Left lung (tissue), 10 donors: ENCODE measurements around the gene TMEM266. TPM values are rescaled to one million over a fixed set of nuclear protein-coding genes. Genes with fewer than 3 reads are reported as not detected.

Experiments
- ATAC-seq: fragments of 200-7000 bp; cut with Tn5 transposase; one replicate; pipeline ENCODE4 v1.9.1; 2020; ENCODE audit warnings: moderate library complexity
- DNase-seq, 4 donors: peaks; one replicate each; pipeline ENCODE4 v3.0.0-alpha.2; 2013 to 2020
- H3K27ac ChIP-seq, 2 donors: fragments of 200-600 bp; sonication (generic) in 1 of 2; one replicate each; pipeline versions ENCODE4 v1.5.0 to v1.8.0; 2020 to 2021
- H3K27me3 ChIP-seq, 2 donors: fragments of 200-600 bp; sonication (generic) in 1 of 2; one replicate each; pipeline versions ENCODE4 v1.5.0 to v1.8.0; 2020 to 2021
- H3K36me3 ChIP-seq, 2 donors: fragments of 200-600 bp; sonication (generic) in 1 of 2; one replicate each; pipeline versions ENCODE4 v1.5.0 to v1.8.0; 2020 to 2021
- H3K4me1 ChIP-seq, 2 donors: fragments of 200-600 bp; one replicate each; pipeline ENCODE4 v1.8.0; 2021
- H3K4me3 ChIP-seq, 2 donors: fragments of 200-600 bp; sonication (generic) in 1 of 2; one replicate each; pipeline versions ENCODE4 v1.5.0 to v1.8.0; 2020 to 2021; ENCODE audit warnings: mild to moderate bottlenecking in 1 of 2
- H3K9me3 ChIP-seq, 2 donors: fragments of 200-600 bp; sonication (generic) in 1 of 2; one replicate each; pipeline versions ENCODE4 v1.5.0 to v1.8.0; 2020 to 2021
- intact Hi-C, 2 donors: fragments of 100-400 bp; cut with DNase I; formaldehyde crosslinking; loops; one replicate each; pipeline versions ENCODE4 v1.11.2 to v1.14.2; 2022
- polyA plus RNA-seq, 6 donors: library from polyadenylated mRNA; unstranded; fragments of 120-200 nt; gene quantifications; one replicate each; pipeline ENCODE4 v1.2.1, GENCODE V29; 2013; ENCODE audit not compliant: insufficient read length in 6 of 6
- total RNA-seq, 2 donors: library from RNA; stranded (reverse); fragmentation: NEBNext Ultra II Directional; extraction: Animal tissue kit (Norgen Biotek cat#: 25700); gene quantifications; one replicate each; pipeline ENCODE4 v1.2.1, GENCODE V29; 2021
- TF ChIP-seq, protein P1 (sequence below), 2 donors: fragments of 200-600 bp; sonication (generic) in 1 of 2; IDR thresholded peaks; one replicate each; pipeline versions ENCODE4 v1.5.0 to v1.8.0; 2021; ENCODE audit warnings: antibody characterized with exemption in 2 of 2
- donor health status: DM: no; HTN: yes; CAD: no.
- donor health status: DM: no; HTN: no; CAD: no.

TMEM266 gene
- total and polyA plus RNA-seq, 8 donors, result 1.1 to 2.9 (median 2.3) TPM

DNA sequence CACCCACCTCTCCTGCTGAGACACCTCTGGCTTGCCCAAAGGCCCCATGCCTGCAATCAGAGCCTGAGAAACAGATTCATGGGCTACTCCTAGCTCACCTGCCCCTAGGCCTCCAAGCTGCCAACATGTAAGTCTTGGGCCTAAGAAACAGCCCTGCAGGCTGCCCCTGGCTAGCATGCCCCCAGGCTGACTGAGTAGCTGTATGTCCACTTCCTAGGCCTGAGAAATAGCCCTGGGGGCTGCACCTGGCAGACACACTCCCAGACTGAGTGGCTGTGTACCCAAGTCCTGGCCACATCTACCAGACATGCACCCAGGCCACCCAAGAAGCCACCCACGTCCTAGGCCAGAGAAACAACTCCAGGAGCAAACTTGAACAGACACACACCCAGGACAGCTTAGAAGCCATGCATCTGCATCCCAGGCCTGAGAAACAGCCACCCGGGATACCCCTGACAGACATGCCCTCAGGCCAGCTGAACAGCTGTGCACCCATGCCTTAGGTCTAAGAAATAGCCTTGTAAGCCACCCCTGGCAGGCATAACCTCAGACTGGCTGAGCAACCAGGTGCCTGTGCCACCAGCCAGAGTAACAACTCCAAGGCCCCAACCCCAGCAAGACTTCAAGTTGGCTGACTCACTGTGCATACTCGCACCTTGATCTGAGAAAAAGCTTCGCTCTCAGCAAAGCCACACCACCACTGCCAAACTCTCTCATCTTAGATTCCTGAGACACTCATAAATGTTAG, 35.6 kb upstream of the TMEM266 start:
- Histone ChIP-seq H3K4me1 (no peaks in the 10 kb centered on the region), H3K27me3 (peaks cover 0 to 2% of the 10 kb centered on the region in 2 donors), H3K4me3 (no peak overlapping the region), H3K36me3 (no peaks in the 10 kb centered on the region), H3K27ac (no peak overlapping the region), H3K9me3 (peaks cover 0 to 17% of the 10 kb centered on the region in 2 donors)
- DNase-seq, result no peak
- no peak for ATAC-seq
- TF ChIP-seq, protein P1, sequence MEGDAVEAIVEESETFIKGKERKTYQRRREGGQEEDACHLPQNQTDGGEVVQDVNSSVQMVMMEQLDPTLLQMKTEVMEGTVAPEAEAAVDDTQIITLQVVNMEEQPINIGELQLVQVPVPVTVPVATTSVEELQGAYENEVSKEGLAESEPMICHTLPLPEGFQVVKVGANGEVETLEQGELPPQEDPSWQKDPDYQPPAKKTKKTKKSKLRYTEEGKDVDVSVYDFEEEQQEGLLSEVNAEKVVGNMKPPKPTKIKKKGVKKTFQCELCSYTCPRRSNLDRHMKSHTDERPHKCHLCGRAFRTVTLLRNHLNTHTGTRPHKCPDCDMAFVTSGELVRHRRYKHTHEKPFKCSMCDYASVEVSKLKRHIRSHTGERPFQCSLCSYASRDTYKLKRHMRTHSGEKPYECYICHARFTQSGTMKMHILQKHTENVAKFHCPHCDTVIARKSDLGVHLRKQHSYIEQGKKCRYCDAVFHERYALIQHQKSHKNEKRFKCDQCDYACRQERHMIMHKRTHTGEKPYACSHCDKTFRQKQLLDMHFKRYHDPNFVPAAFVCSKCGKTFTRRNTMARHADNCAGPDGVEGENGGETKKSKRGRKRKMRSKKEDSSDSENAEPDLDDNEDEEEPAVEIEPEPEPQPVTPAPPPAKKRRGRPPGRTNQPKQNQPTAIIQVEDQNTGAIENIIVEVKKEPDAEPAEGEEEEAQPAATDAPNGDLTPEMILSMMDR (IDR thresholded peaks at IDR 0.05), result no peak
- intact Hi-C loops, result no loop called here

DNA sequence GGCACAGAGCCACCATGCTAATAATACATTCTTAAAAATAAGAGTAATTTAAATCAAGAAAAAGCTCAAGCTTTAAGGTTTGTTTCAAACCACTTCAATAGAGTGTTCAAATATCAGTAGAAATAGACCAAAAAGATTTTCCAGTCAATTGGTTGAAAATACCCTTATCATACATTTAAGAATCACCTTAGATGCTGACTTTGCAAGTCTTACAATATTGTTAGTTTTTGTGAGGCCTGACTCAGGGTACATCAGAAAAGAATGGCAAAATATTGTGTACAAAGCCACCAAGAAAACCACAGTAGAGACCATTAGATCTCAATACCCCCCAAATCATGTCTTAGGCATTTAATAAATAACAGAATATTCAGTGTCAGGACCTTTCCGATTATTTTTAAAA, 27.7 kb upstream of the TMEM266 start:
- ATAC-seq, result no peak

DNA sequence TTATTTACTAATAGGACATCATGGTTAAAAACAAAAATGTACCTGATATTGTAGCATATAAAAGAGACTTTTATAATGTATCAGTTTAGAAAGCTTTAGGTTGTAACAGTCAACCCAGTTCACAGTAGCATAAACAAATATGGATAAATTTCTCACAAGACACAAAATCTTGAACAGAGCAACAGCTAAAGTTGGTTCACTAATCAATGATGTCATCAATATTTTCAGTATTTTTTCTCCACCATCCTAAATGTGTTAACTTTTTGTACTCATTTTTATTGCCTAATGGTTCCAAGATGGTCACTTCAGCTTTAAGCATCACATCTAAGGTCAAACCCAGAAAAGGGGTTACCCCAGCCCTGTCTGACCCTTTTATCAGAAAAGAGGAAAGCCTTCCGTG, 26.3 kb upstream of the TMEM266 start:
- ATAC-seq (no peak), DNase-seq (no peak)
- TF ChIP-seq, protein P1 (IDR thresholded peaks at IDR 0.05), result no peak
- no peak overlapping the region for H3K27ac ChIP-seq
- no peaks in the 10 kb centered on the region for H3K4me1 ChIP-seq
- intact Hi-C loops, result no loop called here
- H3K36me3 ChIP-seq, result no peaks in the 10 kb centered on the region
- H3K27me3 ChIP-seq, result no peaks in the 10 kb centered on the region
- no peak overlapping the region for H3K4me3 ChIP-seq
- no peaks in the 10 kb centered on the region for H3K9me3 ChIP-seq

More for the DNA sequence above, 27.7 kb upstream of the TMEM266 start:
- DNase-seq, result no peak
- TF ChIP-seq, protein P1 (IDR thresholded peaks at IDR 0.05), result no peak
- H3K27me3 ChIP-seq, result no peaks in the 10 kb centered on the region
- intact Hi-C loops, result no loop called here
- no peaks in the 10 kb centered on the region for H3K4me1 ChIP-seq
- H3K27ac ChIP-seq, result no peak overlapping the region
- no peaks in the 10 kb centered on the region for H3K9me3 ChIP-seq
- no peaks in the 10 kb centered on the region for H3K36me3 ChIP-seq
- H3K4me3 ChIP-seq, result no peak overlapping the region

DNA sequence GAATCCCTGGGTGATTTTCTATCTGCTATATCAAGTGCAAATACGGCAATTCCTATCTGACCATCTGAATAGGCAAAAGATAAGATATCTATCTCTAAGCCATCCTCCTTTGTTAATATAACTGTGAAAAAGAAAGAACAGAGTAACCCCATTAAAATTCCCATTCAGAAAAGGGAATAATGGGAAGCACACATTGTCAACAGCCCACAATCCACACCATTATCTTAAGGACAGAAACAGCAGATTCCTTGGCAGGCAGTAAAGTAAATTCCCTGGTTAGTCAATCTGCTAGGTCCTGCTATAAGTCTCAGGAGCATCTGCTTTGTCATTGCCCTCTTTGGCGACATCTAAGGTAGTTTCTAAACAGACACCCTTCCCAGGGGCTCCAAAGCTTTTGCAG, 25.7 kb upstream of the TMEM266 start:
- no peak for DNase-seq
- intact Hi-C loops, result no loop called here
- no peak overlapping the region for H3K27ac ChIP-seq
- H3K4me1 ChIP-seq, result no peaks in the 10 kb centered on the region
- TF ChIP-seq, protein P1 (IDR thresholded peaks at IDR 0.05), result no peak
- no peaks in the 10 kb centered on the region for H3K27me3 ChIP-seq
- no peak for ATAC-seq
- H3K36me3 ChIP-seq, result no peaks in the 10 kb centered on the region
- H3K9me3 ChIP-seq, result peaks cover 0 to 1% of the 10 kb centered on the region in 2 donors
- no peak overlapping the region for H3K4me3 ChIP-seq

DNA sequence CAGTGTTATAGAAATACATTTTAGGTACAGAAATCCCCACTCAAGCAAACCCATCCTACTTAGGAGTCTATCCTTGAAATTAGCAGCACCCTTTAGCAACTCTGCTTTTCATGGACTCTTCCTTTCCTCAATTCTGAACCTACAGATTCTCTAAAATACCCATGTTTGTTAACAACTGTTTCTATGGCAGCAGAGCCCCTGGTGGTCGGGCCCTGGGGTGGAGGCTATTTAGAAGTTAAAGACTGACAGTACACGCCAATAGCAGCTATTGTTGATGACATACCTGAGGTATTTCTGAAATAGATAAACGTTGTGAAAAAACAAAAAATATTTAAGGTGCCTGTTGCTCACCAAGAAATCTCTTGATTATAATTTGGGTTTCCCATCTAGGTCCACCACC, 24.2 kb upstream of the TMEM266 start:
- TF ChIP-seq, protein P1 (IDR thresholded peaks at IDR 0.05), result no peak
- no peaks in the 10 kb centered on the region for H3K27me3 ChIP-seq
- H3K4me1 ChIP-seq, result no peaks in the 10 kb centered on the region
- no peak overlapping the region for H3K4me3 ChIP-seq
- no peak for ATAC-seq
- no peak overlapping the region for H3K27ac ChIP-seq
- intact Hi-C loops, result no loop called here
- DNase-seq, result no peak
- H3K36me3 ChIP-seq, result no peaks in the 10 kb centered on the region
- peaks cover 0 to 8% of the 10 kb centered on the region in 2 donors for H3K9me3 ChIP-seq
